ENCODE results near the gene TAGLN2.

Gene TAGLN2

DNA sequence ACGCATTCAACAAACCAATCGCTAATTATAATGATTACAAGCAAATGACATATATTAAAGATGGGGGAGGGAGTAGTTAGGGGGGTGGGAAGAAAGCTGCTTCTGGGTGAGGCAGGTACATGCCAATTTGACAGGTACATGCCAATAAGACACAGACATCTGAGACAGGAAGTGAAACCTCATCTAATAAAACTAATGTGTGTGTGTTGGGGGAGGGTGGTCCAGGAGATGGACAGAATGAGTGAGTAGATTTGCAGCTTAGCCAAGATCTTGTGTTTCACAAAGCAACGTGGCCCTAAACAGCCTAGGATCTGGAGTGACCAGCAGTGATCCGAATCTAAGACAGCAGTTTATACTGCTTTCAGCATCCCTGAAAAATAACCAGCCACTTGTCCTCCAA lies 36.1 kb downstream of the TAGLN2 start:
- H3K27ac ChIP-seq, result no peak overlapping the region
- DNase-seq (ENCODE audit: low read depth, low spot score), result no peak
- no peak overlapping the region for H3K4me3 ChIP-seq
- H3K36me3 ChIP-seq (ENCODE audit: insufficient read depth, low read length), result no peaks in the 10 kb centered on the region
- no peak for TF ChIP-seq EZH2 (IDR thresholded peaks at IDR 0.05)
- no peak for TF ChIP-seq POLR2AphosphoS5 (IDR thresholded peaks at IDR 0.05; ENCODE audit: borderline replicate concordance, low read depth, low read length)
- no peak for TF ChIP-seq FOXP2 (optimal IDR thresholded peaks at IDR 0.05; ENCODE audit: control extremely low read depth, extremely low read length, insufficient read depth)
- H3K9ac ChIP-seq (ENCODE audit: insufficient read length), result no peak overlapping the region
- no peaks in the 10 kb centered on the region for H3K9me3 ChIP-seq (ENCODE audit: low read depth, low read length)

DNA sequence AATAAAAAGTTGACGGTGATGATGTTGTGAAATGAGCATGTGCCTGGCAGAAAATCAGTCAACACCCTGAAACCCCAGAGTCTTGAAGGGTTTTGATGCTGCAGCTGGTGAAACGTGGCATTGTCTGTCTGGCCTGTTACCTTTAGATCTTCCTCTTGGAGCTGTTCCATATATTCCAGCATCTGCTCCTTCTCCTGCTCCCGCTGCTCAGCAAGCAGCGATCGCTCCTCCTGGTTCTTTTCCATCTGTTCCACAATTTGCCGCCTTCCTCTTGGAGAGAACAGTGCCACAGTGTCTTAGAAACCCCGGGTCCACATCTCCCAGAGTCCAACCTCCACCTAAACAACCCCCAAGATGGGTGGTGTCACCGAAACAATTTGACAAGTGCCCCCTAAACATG lies 41.0 kb downstream of the TAGLN2 start:
- DNase-seq (ENCODE audit: low read depth, low spot score), result no peak
- Histone ChIP-seq H3K27ac (no peak overlapping the region), H3K4me3 (no peak overlapping the region), H3K9ac (ENCODE audit: insufficient read length) (no peak overlapping the region), H3K36me3 (ENCODE audit: insufficient read depth, low read length) (no peaks in the 10 kb centered on the region), H3K9me3 (ENCODE audit: low read depth, low read length) (no peaks in the 10 kb centered on the region)
- TF ChIP-seq EZH2 (IDR thresholded peaks at IDR 0.05), result no peak
- no peak for TF ChIP-seq POLR2AphosphoS5 (IDR thresholded peaks at IDR 0.05; ENCODE audit: borderline replicate concordance, low read depth, low read length)
- TF ChIP-seq FOXP2 (optimal IDR thresholded peaks at IDR 0.05; ENCODE audit: control extremely low read depth, extremely low read length, insufficient read depth), result no peak

DNA sequence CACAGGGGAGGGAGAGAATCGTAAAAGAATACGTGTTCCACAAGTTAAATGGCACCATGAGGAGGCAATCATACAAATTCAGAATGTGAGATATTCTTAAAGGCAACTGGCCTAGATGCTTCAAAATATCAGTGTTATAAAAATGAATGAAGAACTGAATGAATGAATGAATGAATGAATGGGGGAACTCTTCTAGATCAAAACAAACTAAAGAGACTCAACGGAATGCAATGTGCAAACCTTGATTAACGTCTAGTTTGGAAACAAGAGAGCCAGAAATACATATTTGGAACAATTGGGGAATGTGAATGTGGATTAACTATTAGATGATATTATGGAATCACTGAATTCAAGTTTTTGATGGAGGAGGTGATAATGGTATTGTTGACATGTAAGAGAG lies 42.2 kb downstream of the TAGLN2 start:
- Histone ChIP-seq H3K27ac (no peak overlapping the region), H3K9ac (ENCODE audit: insufficient read length) (no peak overlapping the region), H3K9me3 (ENCODE audit: low read depth, low read length) (no peaks in the 10 kb centered on the region), H3K4me3 (no peak overlapping the region), H3K36me3 (ENCODE audit: insufficient read depth, low read length) (no peaks in the 10 kb centered on the region)
- TF ChIP-seq EZH2 (IDR thresholded peaks at IDR 0.05) (no peak), POLR2AphosphoS5 (IDR thresholded peaks at IDR 0.05; ENCODE audit: borderline replicate concordance, low read depth, low read length) (no peak), FOXP2 (optimal IDR thresholded peaks at IDR 0.05; ENCODE audit: control extremely low read depth, extremely low read length, insufficient read depth) (no peak)
- DNase-seq (ENCODE audit: low read depth, low spot score), result no peak

DNA sequence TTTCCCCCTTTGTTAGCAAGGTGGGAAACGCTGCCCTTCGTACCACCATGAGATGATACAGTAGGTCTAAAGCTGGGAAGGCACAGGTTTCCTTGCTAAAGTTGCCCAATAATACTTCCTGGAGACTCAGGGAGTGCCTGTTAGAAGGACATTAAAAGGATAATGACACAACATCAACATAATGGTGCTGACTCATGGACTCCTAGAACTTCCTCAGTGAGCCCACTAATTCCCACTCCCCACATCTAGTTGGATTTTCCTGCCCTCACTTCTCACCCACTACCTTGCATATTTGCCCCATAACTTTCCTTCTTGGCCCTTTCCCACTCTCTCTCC lies 42.8 kb downstream of the TAGLN2 start:
- H3K27ac ChIP-seq, result no peak overlapping the region
- TF ChIP-seq POLR2AphosphoS5 (IDR thresholded peaks at IDR 0.05; ENCODE audit: borderline replicate concordance, low read depth, low read length) (no peak), EZH2 (IDR thresholded peaks at IDR 0.05) (no peak), FOXP2 (optimal IDR thresholded peaks at IDR 0.05; ENCODE audit: control extremely low read depth, extremely low read length, insufficient read depth) (no peak)
- H3K9me3 ChIP-seq (ENCODE audit: low read depth, low read length), result no peaks in the 10 kb centered on the region
- H3K9ac ChIP-seq (ENCODE audit: insufficient read length), result no peak overlapping the region
- no peaks in the 10 kb centered on the region for H3K36me3 ChIP-seq (ENCODE audit: insufficient read depth, low read length)
- no peak for DNase-seq (ENCODE audit: low read depth, low spot score)
- no peak overlapping the region for H3K4me3 ChIP-seq

DNA sequence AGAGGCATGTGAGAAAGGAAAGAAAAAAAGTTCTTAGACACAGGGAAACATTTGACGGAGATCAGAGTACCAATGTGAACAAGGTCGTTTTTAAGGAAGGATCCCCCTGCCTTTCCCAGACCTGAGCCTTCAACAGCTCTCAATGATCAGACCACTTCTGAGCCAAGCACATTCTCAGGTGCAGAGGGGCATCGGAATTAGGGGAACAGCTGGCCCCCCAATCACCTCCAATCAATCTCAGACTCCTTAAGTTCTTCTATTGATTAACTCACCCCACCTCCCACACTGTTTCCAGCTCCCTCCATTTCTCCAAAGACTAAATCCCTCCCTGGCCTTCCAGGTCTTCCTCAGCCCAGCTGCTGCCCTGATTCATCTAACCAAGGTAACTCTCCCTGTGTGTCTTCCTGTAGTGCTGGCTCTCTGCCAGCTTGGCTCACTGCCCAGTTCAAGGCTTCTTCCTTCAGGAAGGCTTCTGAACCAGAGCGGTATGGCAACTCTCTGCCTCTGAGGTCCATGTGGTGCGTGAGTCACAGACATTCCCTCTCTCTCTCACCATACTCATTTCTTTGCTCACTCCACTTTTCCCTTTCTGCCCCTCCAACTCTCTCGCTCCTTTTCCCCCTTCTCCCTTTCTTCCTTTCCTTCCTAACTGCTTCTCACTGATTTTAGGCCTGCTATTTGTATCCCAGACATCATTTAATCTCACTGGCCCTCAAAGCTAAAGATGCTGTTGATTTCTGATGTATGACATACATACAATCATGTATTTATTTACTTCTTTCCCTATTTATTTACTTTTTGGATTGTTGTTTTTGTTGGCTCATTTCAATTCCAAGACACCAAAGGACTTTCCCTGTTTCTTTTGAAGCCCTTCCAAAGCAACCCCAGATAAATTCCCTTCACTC lies 43.4 kb downstream of the TAGLN2 start:
- TF ChIP-seq FOXP2 (optimal IDR thresholded peaks at IDR 0.05; ENCODE audit: control extremely low read depth, extremely low read length, insufficient read depth), result no peak
- H3K27ac ChIP-seq, result no peak overlapping the region
- no peaks in the 10 kb centered on the region for H3K36me3 ChIP-seq (ENCODE audit: insufficient read depth, low read length)
- no peaks in the 10 kb centered on the region for H3K9me3 ChIP-seq (ENCODE audit: low read depth, low read length)
- H3K9ac ChIP-seq (ENCODE audit: insufficient read length), result no peak overlapping the region
- H3K4me3 ChIP-seq, result no peak overlapping the region
- no peak for DNase-seq (ENCODE audit: low read depth, low spot score)

DNA sequence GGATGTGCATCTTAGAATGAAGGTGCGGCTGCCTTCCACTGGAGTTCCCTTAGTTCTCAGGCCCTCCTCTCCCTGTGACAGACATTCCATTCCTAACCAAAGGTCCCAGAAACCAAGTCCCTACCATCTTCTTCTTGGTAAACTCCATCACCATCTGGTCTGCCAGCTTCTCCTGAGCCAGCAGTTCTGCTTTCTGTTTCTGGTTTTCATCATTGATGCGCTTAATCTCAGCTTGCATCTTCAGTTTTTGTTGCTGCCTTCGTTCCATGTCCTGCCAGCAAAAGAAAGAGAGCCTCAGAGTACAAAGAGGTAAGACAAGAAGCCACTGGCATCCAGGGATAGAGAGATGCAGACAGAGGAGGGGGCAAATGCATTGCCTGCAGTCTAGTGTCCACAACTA lies 44.9 kb downstream of the TAGLN2 start:
- no peak for TF ChIP-seq EZH2 (IDR thresholded peaks at IDR 0.05)
- no peak for TF ChIP-seq POLR2AphosphoS5 (IDR thresholded peaks at IDR 0.05; ENCODE audit: borderline replicate concordance, low read depth, low read length)
- no peak for TF ChIP-seq FOXP2 (optimal IDR thresholded peaks at IDR 0.05; ENCODE audit: control extremely low read depth, extremely low read length, insufficient read depth)
- H3K4me3 ChIP-seq, result no peak overlapping the region
- no peak overlapping the region for H3K9ac ChIP-seq (ENCODE audit: insufficient read length)
- no peaks in the 10 kb centered on the region for H3K36me3 ChIP-seq (ENCODE audit: insufficient read depth, low read length)
- no peaks in the 10 kb centered on the region for H3K9me3 ChIP-seq (ENCODE audit: low read depth, low read length)
- no peak for DNase-seq (ENCODE audit: low read depth, low spot score)
- H3K27ac ChIP-seq, result no peak overlapping the region

DNA sequence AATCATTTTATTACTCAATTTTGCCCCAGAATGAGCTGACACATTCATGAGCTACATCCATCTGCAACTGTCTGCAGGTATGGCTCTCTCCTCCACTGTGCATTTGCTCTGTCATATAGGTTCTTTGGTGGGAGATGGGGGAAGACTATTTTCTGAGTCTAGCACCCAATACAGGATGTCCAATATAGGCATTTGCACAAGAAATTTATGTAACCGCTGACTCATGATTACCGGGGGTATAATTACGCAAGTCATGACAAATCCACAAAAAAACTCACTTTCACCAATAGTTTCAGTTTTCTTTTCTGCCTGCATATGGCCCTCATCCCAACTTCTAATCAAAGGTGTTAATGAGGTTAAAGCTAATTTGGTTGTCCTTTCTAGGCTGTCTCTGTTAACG lies 45.3 kb downstream of the TAGLN2 start:
- Histone ChIP-seq H3K9me3 (ENCODE audit: low read depth, low read length) (no peaks in the 10 kb centered on the region), H3K36me3 (ENCODE audit: insufficient read depth, low read length) (no peaks in the 10 kb centered on the region), H3K9ac (ENCODE audit: insufficient read length) (no peak overlapping the region), H3K27ac (no peak overlapping the region), H3K4me3 (no peak overlapping the region)
- no peak for DNase-seq (ENCODE audit: low read depth, low spot score)
- TF ChIP-seq POLR2AphosphoS5 (IDR thresholded peaks at IDR 0.05; ENCODE audit: borderline replicate concordance, low read depth, low read length) (no peak), FOXP2 (optimal IDR thresholded peaks at IDR 0.05; ENCODE audit: control extremely low read depth, extremely low read length, insufficient read depth) (no peak), EZH2 (IDR thresholded peaks at IDR 0.05) (no peak)

DNA sequence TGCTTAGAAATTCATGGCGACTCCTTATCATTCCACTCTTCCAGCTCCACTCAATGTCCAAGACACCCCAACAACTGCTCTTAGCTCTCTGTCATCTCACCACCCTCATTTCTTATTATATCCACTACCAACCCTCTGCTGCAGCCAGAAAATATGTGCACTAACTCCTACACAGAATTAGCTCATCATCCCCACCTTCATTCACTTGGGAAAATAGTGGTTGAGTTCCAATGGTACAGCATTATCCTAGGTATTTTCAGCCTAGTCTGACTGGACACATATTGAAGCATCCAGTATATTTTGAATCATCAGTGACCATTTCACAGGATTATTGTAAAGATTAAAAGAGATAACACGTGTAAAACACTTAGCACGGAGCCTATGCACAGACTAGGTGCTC lies 46.2 kb downstream of the TAGLN2 start:
- TF ChIP-seq FOXP2 (optimal IDR thresholded peaks at IDR 0.05; ENCODE audit: control extremely low read depth, extremely low read length, insufficient read depth) (no peak), EZH2 (IDR thresholded peaks at IDR 0.05) (no peak), POLR2AphosphoS5 (IDR thresholded peaks at IDR 0.05; ENCODE audit: borderline replicate concordance, low read depth, low read length) (no peak)
- H3K9me3 ChIP-seq (ENCODE audit: low read depth, low read length), result no peaks in the 10 kb centered on the region
- H3K36me3 ChIP-seq (ENCODE audit: insufficient read depth, low read length), result no peaks in the 10 kb centered on the region
- H3K9ac ChIP-seq (ENCODE audit: insufficient read length), result no peak overlapping the region
- no peak overlapping the region for H3K4me3 ChIP-seq
- DNase-seq (ENCODE audit: low read depth, low spot score), result no peak
- H3K27ac ChIP-seq, result no peak overlapping the region

All from SK-N-MC (cell line).